ENCODE measurements around the gene ZNF184.

Gene ZNF184

GRCh38 chr6:27495386-27496135 is 22.7 kb upstream of the ZNF184 start:
- DNase-seq (ENCODE audit: low read depth): no peak
- TF ChIP-seq, protein P1, sequence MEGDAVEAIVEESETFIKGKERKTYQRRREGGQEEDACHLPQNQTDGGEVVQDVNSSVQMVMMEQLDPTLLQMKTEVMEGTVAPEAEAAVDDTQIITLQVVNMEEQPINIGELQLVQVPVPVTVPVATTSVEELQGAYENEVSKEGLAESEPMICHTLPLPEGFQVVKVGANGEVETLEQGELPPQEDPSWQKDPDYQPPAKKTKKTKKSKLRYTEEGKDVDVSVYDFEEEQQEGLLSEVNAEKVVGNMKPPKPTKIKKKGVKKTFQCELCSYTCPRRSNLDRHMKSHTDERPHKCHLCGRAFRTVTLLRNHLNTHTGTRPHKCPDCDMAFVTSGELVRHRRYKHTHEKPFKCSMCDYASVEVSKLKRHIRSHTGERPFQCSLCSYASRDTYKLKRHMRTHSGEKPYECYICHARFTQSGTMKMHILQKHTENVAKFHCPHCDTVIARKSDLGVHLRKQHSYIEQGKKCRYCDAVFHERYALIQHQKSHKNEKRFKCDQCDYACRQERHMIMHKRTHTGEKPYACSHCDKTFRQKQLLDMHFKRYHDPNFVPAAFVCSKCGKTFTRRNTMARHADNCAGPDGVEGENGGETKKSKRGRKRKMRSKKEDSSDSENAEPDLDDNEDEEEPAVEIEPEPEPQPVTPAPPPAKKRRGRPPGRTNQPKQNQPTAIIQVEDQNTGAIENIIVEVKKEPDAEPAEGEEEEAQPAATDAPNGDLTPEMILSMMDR (conservative IDR thresholded peaks at IDR 0.05; ENCODE audit: low read depth, low read length): no peak
- H3K4me3 ChIP-seq (ENCODE audit: low read length): peak overlapping the region; percentile 85

DNA sequence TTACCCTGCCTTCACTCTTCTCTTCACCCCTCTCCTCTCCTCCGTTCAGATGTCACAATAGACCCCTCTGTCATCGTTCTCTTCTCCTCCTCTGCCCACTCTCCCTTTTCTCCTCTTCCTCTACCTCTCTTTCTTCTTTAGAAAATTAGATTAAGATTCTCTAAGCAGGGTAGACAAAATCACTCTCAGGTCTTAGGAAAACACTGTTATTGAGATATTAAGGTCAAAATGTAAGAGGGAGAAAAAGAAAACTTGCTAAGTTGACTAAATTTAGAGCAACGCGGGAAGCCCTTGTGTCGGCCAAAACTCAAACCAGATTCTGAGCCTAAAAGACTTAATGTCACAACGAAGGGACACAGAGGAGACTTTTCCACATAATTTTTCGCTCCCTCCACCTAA is 22.1 kb upstream of the ZNF184 start:
- TF ChIP-seq, protein P1 (conservative IDR thresholded peaks at IDR 0.05; ENCODE audit: low read depth, low read length): no peak
- H3K4me3 ChIP-seq (ENCODE audit: low read length): peak overlapping the region; percentile 85
- DNase-seq (ENCODE audit: low read depth): no peak

DNA sequence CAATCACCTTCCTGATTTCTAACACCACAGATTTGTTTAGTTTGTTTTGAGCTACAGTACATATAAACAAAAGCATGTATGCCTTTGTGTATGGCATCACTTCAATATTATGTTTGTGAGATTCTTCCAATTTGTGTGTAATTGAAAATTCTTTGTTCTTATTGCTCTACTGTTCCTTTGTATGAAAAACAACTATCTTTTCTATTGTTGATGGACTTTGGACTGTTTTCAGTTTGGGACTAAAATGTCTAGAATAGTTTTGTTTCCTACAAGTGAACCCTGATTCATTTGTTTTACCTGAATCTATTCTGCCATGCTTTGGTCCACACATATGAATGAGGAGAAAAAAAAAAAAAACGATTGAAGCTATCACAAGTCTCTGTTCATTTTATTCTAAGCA is 21.2 kb upstream of the ZNF184 start:
- H3K4me3 ChIP-seq (ENCODE audit: low read length): no peak overlapping the region
- DNase-seq (ENCODE audit: low read depth): no peak
- TF ChIP-seq, protein P1 (conservative IDR thresholded peaks at IDR 0.05; ENCODE audit: low read depth, low read length): no peak

DNA sequence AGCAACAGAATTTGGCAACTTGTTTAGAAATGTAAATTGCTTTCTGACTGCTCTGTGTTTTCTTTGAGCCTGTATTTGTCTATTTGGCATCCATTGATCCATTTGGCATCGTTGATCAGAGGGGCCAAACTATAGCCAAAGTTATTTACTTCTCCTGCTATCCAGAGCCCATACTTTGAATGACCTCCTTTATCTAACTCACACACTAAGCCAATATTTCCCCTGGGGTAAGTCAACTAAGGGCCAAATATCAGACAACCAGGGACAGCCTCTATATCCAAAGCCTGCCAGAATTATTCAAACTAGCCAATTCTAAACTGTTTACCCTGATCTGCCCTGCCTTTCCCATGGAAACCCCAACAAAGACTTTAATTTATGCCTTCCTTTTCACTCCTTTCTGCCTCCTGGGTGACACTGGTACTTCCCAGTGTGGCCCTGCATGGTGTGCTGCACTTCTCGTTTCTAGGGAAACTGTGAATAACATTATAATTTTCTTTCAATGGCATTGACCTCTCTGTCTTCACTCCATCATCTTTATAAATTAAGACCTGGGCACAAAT is 19.8 kb upstream of the ZNF184 start:
- H3K4me3 ChIP-seq (ENCODE audit: low read length): no peak overlapping the region
- TF ChIP-seq, protein P1 (conservative IDR thresholded peaks at IDR 0.05; ENCODE audit: low read depth, low read length): no peak
- DNase-seq (ENCODE audit: low read depth): no peak

GRCh38 chr6:27479319-27480182 is 6.6 kb upstream of the ZNF184 start:
- H3K4me3 ChIP-seq (ENCODE audit: low read length): peak overlapping the region; percentile 82
- DNase-seq (ENCODE audit: low read depth): no peak
- TF ChIP-seq, protein P1 (conservative IDR thresholded peaks at IDR 0.05; ENCODE audit: low read depth, low read length): no peak

DNA sequence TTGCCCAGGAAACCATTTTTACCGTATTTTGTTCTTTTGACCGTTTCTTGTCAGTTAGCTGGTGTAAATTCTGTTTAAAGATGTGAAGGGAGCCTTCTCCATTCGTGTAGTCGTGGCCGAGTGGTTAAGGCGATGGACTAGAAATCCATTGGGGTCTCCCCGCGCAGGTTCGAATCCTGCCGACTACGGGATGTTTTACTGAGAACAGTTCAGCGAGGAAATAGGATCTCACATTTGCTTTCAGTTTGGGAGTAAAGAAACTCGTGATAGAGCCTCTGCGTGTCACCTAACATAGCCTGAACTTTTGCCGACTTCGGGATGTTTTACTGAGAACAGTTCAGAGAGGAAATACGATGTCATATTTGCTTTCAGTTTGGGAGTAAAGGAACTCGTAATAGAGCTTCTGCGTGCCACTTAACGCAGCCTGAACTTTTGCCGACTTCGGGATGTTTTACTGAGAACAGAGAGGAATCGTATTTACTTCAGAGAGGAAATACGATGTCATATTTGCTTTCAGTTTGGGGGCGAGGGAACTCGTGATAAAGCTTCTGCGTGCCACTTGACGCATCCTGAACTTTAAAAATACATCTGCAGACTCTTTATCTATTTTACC is 5.9 kb upstream of the ZNF184 start:
- peak overlapping the region; percentile 82 for H3K4me3 ChIP-seq (ENCODE audit: low read length)
- TF ChIP-seq, protein P1 (conservative IDR thresholded peaks at IDR 0.05; ENCODE audit: low read depth, low read length): no peak
- DNase-seq (ENCODE audit: low read depth): peak; percentile 55

All from retinal pigment epithelial cell (primary cell).